K562 (cell line): ENCODE results near the gene EFCC1. TPM values are rescaled to one million over a fixed set of nuclear protein-coding genes. Genes with fewer than 3 reads are reported as not detected.

Experiments
- CTCFL ChIP-seq: IDR thresholded peaks from 2 replicates; pipeline ENCODE4 v1.6.1; 2011; ENCODE audit warnings: borderline replicate concordance, low read depth, mild to moderate bottlenecking, moderate library complexity, low read length; ENCODE audit not compliant: insufficient read depth, poor library complexity, severe bottlenecking
- NFIX ChIP-seq: fragments of 250-450 bp; sonication (Bioruptor Pico); IDR thresholded peaks from 2 replicates; pipeline ENCODE4 v1.4.0; 2020; ENCODE audit warnings: low read depth, mild to moderate bottlenecking, moderate library complexity
- SRF ChIP-seq, 2 experiments: fragments of 250-450, 450-650 bp in 1 of 2; sonication (Bioruptor Pico) in 1 of 2; sonication (generic) in 1 of 2; formaldehyde crosslinking; IDR thresholded peaks; 2 replicates each; pipeline versions ENCODE4 v1.5.0 to v1.5.1; 2020 to 2022; ENCODE audit warnings: mild to moderate bottlenecking in 1 of 2, missing genetic modification reagents in 1 of 2
- ZBTB7A ChIP-seq: IDR thresholded peaks from 2 replicates; pipeline ENCODE4 v1.6.1; 2011; ENCODE audit warnings: low read depth, mild to moderate bottlenecking, low read length, moderate library complexity, borderline replicate concordance; ENCODE audit not compliant: control insufficient read depth
- ZFP91 ChIP-seq: sonication (generic); formaldehyde crosslinking; IDR thresholded peaks from 2 replicates; pipeline ENCODE4 v1.8.0; 2022; ENCODE audit warnings: mild to moderate bottlenecking, missing genetic modification reagents
- ZFX ChIP-seq: sonication (generic); formaldehyde crosslinking; IDR thresholded peaks from 2 replicates; pipeline ENCODE4 v1.8.0; 2022; ENCODE audit warnings: mild to moderate bottlenecking, missing genetic modification reagents, moderate library complexity
- ZNF165 ChIP-seq: fragments of 250-450 bp; sonication (Bioruptor Pico); IDR thresholded peaks from 2 replicates; pipeline ENCODE4 v1.4.0; 2020; ENCODE audit warnings: borderline replicate concordance
- polyA plus RNA-seq, 8 experiments: library from polyadenylated mRNA; depleted of rRNA in 4 of 8; stranded (reverse) in 5 of 8; unstranded in 3 of 8; fragments of >200 nt; fragmentation: Nextera tagmentation in 2 of 8; fragmentation: Illumina TruSeq in 1 of 8; extraction: Ambion mirVana in 2 of 8; extraction: Trizol in 1 of 8; gene quantifications; 2 replicates each; pipeline versions ENCODE4 v1.2.1 to v1.2.3, GENCODE V29; 2011 to 2014; ENCODE audit warnings: inconsistent platforms in 1 of 8, missing spikeins in 1 of 8
- total RNA-seq, 7 experiments: library from RNA; depleted of rRNA in 6 of 7; stranded (reverse); fragments of >200 nt in 6 of 7; fragmentation: Illumina TruSeq in 2 of 7; extraction: Trizol in 2 of 7; gene quantifications; 2 replicates each; pipeline versions ENCODE4 v1.2.1 to v1.2.3, GENCODE V29; 2011 to 2021; ENCODE audit warnings: low replicate concordance in 1 of 7
- TF ChIP-seq, protein P1 (sequence below): fragments of 450-650 bp; formaldehyde crosslinking; IDR thresholded peaks from 2 replicates; pipeline ENCODE4 v1.4.0; 2020; ENCODE audit warnings: mild to moderate bottlenecking

The EFCC1 gene
- total and polyA plus RNA-seq, 9 of the 15 experiments (the other 6 are each of a cell fraction or from before 2014, with no cell fraction given), result not detected

- TF ChIP-seq SRF (CRISPR knock-in tag; IDR thresholded peaks at IDR 0.05), result no peak
- no peak for TF ChIP-seq ZBTB7A
- no peak for TF ChIP-seq NFIX (CRISPR knock-in tag)
- no peak for TF ChIP-seq ZFX (CRISPR knock-in tag)
- TF ChIP-seq, protein P1, sequence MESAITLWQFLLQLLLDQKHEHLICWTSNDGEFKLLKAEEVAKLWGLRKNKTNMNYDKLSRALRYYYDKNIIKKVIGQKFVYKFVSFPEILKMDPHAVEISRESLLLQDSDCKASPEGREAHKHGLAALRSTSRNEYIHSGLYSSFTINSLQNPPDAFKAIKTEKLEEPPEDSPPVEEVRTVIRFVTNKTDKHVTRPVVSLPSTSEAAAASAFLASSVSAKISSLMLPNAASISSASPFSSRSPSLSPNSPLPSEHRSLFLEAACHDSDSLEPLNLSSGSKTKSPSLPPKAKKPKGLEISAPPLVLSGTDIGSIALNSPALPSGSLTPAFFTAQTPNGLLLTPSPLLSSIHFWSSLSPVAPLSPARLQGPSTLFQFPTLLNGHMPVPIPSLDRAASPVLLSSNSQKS (CRISPR knock-in tag), result no peak
- TF ChIP-seq ZNF165 (CRISPR knock-in tag), result no peak
- TF ChIP-seq ZFP91 (CRISPR knock-in tag), result no peak
- no peak for TF ChIP-seq CTCFL
Measured at GRCh38 chr3:128994581-128995546, 6.2 kb upstream of the EFCC1 start (continued).
